Loucy (cell line): ENCODE measurements around the gene ABCB7.

ENCODE experiments used
- CTCF ChIP-seq: fragments of 200-600 bp; sonication (generic); conservative IDR thresholded peaks from 2 replicates; pipeline ENCODE4 v1.5.1; 2014; ENCODE audit warnings: mild to moderate bottlenecking, antibody characterized with exemption, low read length
- EZH2phosphoT487 ChIP-seq: fragments of 200-600 bp; IDR thresholded peaks from 2 replicates; pipeline ENCODE4 v1.6.1; 2018; ENCODE audit warnings: antibody characterized with exemption, mild to moderate bottlenecking, moderate library complexity, borderline replicate concordance

GRCh38 chrX:75061701-75062100, 94.4 kb downstream of the ABCB7 start:
- TF ChIP-seq EZH2phosphoT487 (no peak), CTCF (no peak)
